Measurements from ENCODE around the gene FBXW2.

Gene FBXW2

DNA sequence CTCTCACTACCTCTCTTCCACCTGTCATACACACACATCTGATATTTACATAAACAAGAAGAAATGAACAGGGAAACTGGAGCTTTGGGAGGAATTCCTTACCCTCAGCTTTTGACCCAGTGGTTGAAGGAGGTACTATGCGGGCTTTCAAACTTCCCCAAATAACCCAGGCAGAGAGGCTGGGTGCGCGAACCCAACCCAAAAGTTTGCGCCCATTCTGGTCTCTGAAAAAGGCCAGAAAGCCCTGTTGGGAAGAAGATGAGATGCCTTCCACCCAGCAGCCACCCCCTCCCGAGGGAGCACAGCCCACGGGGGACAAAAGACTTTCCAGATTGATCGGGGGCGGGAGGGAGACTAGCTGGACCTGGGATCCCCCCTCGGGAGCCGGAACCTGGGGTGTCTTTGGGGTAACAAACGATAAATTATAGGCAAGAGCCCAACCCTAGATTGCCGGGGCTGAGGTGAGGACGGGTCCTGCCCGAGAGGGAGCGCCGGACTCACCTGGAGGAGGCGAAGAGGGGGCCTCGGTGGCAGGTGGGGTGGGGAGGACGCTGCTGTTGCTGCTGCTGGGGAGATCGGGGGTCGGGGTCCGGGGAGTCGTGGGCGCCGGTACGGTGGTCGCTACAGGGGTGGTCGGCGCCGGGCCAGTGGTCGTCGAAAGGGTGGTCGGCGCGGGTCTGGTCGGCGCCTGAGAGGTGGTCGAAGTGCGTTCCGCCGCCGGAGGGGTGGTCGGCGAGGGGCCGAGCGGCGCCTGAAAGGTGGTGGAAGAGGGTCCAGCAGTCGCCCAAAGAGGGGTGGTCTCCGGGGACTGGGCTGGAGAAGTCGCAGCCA lies 79.7 kb downstream of the FBXW2 start:
- no peak for DNase-seq

DNA sequence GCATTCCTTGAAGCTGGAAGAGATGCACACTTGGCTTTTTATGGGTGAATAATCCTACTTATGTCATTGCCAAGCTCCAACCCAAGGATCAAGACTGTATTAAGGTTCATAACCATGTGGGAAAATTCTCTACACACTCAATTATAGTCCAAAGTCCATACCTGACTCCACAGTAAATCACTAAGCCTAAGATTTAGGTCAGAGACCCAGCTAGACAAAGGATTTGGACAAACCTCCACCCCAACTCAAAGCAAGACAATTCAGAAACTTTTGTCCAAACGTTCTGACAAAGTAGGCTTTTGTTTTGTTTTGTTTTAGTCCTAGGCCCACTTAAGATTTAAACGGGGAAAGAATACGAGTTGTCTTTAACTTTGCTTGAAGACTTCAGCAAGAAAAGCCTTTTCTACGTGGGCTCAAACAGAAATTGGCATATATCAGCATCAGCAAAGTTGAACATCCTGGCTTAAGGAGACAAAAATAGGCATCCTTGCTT lies 80.6 kb downstream of the FBXW2 start:
- no peak for DNase-seq

DNA sequence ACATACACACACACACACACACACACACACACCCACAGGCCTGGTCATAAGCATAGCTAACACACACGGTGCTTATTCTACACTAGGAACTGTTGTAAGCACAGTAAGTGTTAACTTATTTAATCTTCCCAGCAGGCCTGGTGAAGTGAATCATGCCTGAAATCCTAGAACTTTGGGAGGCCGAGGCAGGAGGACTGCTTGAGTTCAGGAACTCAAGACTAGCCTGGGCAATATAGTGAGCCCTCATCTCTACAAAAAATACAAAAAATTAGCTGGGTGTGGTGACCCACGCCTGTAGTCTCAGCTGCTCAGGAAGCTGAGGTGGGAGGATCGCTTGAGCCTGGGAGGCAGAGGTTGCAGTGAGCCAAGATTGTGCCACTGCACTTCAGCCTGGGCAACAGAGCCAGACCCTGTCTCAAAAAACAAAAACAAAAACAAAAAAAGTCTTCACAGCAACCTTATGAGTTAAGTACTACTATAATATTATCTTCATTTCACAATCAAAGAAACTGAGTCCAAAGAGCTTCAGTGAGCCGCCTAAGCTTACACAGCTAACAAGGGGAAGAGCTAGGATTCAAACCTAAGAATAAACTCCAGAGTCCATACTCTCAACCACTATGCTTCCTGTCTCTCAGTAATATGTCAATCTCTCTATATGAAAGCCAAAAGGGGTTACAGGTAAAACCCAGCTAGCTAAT lies 81.2 kb downstream of the FBXW2 start:
- no peak for DNase-seq

DNA sequence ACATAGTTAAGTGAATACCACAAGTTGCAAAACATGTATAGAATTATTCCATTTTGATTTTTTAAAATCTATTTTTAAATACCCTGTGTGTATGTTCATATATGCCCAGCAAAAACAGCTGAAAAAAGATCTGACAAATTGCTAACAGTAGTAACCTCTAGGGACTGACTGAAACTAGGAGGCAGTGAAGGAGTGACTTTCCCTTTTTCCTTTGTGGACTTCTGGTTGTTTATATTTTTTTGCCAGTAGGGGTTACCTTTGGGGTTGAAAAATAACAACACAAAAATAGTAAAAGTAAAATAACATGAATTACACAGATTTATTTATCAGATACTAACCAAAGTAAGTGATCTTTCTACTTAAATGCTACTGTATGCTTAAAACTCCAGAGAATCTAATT lies 81.9 kb downstream of the FBXW2 start:
- no peak for DNase-seq

DNA sequence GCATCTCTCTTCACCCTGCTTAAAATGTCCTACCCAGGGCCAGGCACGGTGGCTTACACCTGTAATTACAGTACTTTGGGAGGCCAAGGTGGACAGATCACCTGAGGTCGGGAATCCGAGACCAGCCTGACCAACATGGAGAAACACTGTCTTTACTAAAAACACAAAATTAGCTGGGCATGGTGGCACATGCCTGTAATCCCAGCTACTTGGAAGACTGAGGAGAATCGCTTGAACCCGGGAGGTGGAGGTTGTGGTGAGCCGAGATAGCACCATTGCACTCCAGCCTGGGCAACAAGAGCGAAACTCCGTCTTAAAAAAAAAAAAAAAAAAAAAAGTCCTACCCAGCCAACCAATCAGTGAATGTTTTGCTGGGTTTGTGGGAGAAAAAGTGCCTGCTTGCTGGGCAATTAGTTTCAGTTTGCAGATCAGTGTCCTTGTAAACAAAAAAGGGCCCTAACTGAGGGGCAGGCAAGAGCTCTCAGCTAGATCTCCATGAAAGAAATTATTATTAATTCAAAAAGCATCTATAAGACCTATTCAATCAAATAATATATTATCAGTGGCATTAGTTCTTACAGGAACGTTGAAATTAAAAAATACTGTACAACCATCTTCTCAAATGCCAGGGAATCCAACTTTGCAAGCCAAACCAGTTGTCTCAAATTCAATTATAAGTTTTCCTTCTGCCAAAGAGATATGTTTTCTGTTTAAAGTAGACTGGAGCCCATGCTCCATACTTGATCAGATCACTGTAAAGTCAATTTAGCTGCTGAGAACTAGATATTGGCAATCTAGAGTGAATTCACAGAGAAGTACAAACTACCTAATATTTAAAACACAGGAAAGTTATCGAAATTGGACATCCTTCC lies 82.9 kb downstream of the FBXW2 start:
- no peak for DNase-seq

DNA sequence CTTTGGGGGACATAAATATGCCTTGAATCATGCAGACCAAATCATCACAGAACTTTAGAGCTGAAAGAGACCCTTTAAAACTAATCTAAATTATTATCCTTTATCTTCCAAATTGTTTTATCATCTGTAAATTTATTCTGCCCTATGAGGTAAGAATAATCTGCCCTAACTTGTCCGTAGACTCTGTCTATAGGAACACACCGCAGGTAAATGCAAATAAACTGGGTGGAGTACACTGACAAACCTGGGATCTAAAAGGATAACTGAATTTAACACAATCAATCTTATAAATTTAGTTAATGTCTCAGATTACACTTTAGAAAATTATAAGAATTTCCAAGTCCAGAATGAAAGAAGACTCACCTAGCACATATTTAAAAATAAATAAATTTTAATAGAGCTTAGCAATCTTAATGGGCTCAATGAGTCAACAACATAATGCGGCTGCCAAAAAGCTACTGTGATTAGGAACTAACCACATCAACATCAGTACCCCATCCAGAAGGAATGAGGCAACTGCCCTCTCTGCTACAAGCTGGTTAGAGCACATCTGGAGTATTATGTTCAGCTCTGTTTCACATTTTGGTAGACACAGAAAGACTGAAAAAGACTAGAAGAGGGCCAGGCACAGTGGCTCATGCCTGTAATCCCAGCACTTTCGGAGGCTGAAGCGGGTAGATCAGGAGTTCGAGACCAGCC lies 84.5 kb downstream of the FBXW2 start:
- DNase-seq, result no peak

DNA sequence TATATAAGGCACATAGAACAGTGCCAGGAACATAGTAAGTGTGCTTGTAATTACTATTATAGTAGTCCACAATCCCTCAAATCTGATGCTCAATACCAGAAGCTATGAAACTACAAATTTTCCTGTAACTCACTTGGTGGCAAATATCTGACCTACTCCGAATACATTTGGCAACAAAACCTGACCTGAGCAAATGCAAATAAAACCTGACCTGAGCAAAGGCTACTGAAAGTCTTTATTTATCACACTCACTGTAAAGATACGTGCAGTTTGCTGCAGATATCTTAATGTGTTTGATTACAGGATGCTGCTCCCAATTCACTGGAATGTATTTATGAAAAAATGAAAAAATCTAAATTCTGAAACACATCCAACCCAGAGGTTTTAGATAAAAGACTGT lies 86.0 kb downstream of the FBXW2 start:
- no peak for DNase-seq

All from fibroblast of skin of back (primary cell).